Right ventricle myocardium inferior (tissue), 1 donor: Measurements from ENCODE around the gene CLCN6. TPM values are rescaled to one million over a fixed set of nuclear protein-coding genes. Genes with fewer than 3 reads are reported as not detected.

Experiments used
- ATAC-seq: fragments of 200-7000 bp; cut with Tn5 transposase; one replicate; pipeline ENCODE4 v1.9.1; 2020; ENCODE audit warnings: mild to moderate bottlenecking, moderate library complexity
- DNase-seq: peaks from one replicate; pipeline ENCODE4 v3.0.0; 2021; ENCODE audit errors: missing footprints
- intact Hi-C: fragments of 100-400 bp; cut with DNase I; formaldehyde crosslinking; loops from one replicate; pipeline ENCODE4 v1.11.0; 2022
- total RNA-seq: library from RNA; stranded (reverse); fragmentation: NEBNext Ultra II Directional; extraction: Animal tissue kit (Norgen Biotek cat#: 25700); gene quantifications from one replicate; pipeline ENCODE4 v1.2.1, GENCODE V29; 2021
- donor health status: DM: no; HTN: yes; CAD: no; lungs with severe emphysema.

Gene CLCN6
- total RNA-seq, 1 donor from 2014 or later = 15.7 TPM

GRCh38 chr1:11804666-11805421, 1.1 kb upstream of the CLCN6 start:
- DNase-seq (peak; percentile 62), ATAC-seq (peak; percentile 8)
- intact Hi-C loops = loop anchor here (2.0 kb wide), 1 partner anchor 14 kb away; no protein-coding TSS in a partner anchor

- intact Hi-C loops = no loop called here
- DNase-seq = no peak
- ATAC-seq = peak; percentile 13
Measured at GRCh38 chr1:11806307-11806936, 431 bp downstream of the CLCN6 start.

GRCh38 chr1:11807133-11807532, 1.1 kb downstream of the CLCN6 start:
- no peak for DNase-seq
- intact Hi-C loops = no loop called here
- no peak for ATAC-seq

- intact Hi-C loops = no loop called here
- DNase-seq (no peak), ATAC-seq (no peak)
Measured at GRCh38 chr1:11813021-11813420, 7.0 kb downstream of the CLCN6 start.

- intact Hi-C loops = no loop called here
- no peak for ATAC-seq
- DNase-seq = no peak
Measured at GRCh38 chr1:11817192-11817591, 11.2 kb downstream of the CLCN6 start.

GRCh38 chr1:11822091-11822490, 16.1 kb downstream of the CLCN6 start:
- ATAC-seq = no peak
- DNase-seq = no peak
- intact Hi-C loops = no loop called here

GRCh38 chr1:11823366-11824137, 17.6 kb downstream of the CLCN6 start:
- ATAC-seq = no peak
- intact Hi-C loops = no loop called here
- no peak for DNase-seq

- ATAC-seq = no peak
- intact Hi-C loops = no loop called here
- DNase-seq = no peak
Measured at GRCh38 chr1:11825131-11825530, 19.1 kb downstream of the CLCN6 start.

- no peak for ATAC-seq
- intact Hi-C loops = no loop called here
- no peak for DNase-seq
Measured at GRCh38 chr1:11826946-11827345, 21.0 kb downstream of the CLCN6 start.

GRCh38 chr1:11828511-11828910, 22.5 kb downstream of the CLCN6 start:
- ATAC-seq (no peak), DNase-seq (no peak)
- intact Hi-C loops = no loop called here

GRCh38 chr1:11831945-11832725, 26.1 kb downstream of the CLCN6 start:
- DNase-seq (no peak), ATAC-seq (no peak)
- intact Hi-C loops = loop anchor here (10.0 kb wide), 2 partner anchors 143 to 203 kb away; no protein-coding TSS in a partner anchor

GRCh38 chr1:11833497-11833896, 27.5 kb downstream of the CLCN6 start:
- intact Hi-C loops = loop anchor here (10.0 kb wide), 2 partner anchors 141 to 201 kb away; no protein-coding TSS in a partner anchor
- ATAC-seq = no peak
- DNase-seq = no peak

GRCh38 chr1:11833900-11834299, 27.9 kb downstream of the CLCN6 start:
- intact Hi-C loops = loop anchor here (10.0 kb wide), 2 partner anchors 141 to 201 kb away; no protein-coding TSS in a partner anchor
- DNase-seq (no peak), ATAC-seq (no peak)

- intact Hi-C loops = loop anchor here (5.0 to 10.0 kb wide), 3 partner anchors 72 to 199 kb away; no protein-coding TSS in a partner anchor
- DNase-seq (no peak), ATAC-seq (no peak)
Measured at GRCh38 chr1:11835441-11836225, 29.6 kb downstream of the CLCN6 start.

- DNase-seq = no peak
- ATAC-seq = no peak
- intact Hi-C loops = loop anchor here (5.0 to 10.0 kb wide), 3 partner anchors 70 to 198 kb away; no protein-coding TSS in a partner anchor
Measured at GRCh38 chr1:11836955-11837766, 31.2 kb downstream of the CLCN6 start.

GRCh38 chr1:11837767-11838348, 31.9 kb downstream of the CLCN6 start:
- intact Hi-C loops = loop anchor here (5.0 to 10.0 kb wide), 3 partner anchors 69 to 197 kb away; no protein-coding TSS in a partner anchor
- ATAC-seq (no peak), DNase-seq (no peak)
